ENCODE results near the gene NKD2. TPM values are rescaled to one million over a fixed set of nuclear protein-coding genes. Genes with fewer than 3 reads are reported as not detected.

NKD2 gene
- total and polyA plus RNA-seq, 9 of the 15 experiments (the other 6 are each of a cell fraction or from before 2014, with no cell fraction given), result 0.09 to 0.64 (median 0.27) TPM; not detected in 5

DNA sequence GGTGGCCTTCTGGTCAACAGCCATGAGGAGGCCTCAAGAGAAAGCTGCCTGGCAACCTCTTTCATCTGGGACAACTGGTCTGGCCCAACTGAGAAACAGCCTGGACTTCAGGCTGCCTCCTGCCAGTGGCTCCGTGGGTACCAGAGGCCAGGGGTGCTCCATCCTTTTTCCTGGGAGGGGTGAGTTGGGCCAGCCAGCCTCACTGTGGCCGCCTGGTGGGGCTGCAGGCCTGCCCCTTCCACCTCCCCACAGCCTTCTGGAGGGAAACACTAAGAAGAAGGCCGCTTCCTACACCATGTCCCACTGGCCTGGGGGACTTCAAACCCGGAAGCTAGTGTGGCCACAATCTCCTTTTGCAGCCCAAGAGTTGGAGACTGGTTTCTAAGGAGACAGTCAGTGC lies 13.8 kb upstream of the NKD2 start (continued):
- TF ChIP-seq, protein P1, sequence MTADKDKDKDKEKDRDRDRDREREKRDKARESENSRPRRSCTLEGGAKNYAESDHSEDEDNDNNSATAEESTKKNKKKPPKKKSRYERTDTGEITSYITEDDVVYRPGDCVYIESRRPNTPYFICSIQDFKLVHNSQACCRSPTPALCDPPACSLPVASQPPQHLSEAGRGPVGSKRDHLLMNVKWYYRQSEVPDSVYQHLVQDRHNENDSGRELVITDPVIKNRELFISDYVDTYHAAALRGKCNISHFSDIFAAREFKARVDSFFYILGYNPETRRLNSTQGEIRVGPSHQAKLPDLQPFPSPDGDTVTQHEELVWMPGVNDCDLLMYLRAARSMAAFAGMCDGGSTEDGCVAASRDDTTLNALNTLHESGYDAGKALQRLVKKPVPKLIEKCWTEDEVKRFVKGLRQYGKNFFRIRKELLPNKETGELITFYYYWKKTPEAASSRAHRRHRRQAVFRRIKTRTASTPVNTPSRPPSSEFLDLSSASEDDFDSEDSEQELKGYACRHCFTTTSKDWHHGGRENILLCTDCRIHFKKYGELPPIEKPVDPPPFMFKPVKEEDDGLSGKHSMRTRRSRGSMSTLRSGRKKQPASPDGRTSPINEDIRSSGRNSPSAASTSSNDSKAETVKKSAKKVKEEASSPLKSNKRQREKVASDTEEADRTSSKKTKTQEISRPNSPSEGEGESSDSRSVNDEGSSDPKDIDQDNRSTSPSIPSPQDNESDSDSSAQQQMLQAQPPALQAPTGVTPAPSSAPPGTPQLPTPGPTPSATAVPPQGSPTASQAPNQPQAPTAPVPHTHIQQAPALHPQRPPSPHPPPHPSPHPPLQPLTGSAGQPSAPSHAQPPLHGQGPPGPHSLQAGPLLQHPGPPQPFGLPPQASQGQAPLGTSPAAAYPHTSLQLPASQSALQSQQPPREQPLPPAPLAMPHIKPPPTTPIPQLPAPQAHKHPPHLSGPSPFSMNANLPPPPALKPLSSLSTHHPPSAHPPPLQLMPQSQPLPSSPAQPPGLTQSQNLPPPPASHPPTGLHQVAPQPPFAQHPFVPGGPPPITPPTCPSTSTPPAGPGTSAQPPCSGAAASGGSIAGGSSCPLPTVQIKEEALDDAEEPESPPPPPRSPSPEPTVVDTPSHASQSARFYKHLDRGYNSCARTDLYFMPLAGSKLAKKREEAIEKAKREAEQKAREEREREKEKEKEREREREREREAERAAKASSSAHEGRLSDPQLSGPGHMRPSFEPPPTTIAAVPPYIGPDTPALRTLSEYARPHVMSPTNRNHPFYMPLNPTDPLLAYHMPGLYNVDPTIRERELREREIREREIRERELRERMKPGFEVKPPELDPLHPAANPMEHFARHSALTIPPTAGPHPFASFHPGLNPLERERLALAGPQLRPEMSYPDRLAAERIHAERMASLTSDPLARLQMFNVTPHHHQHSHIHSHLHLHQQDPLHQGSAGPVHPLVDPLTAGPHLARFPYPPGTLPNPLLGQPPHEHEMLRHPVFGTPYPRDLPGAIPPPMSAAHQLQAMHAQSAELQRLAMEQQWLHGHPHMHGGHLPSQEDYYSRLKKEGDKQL (CRISPR knock-in tag; IDR thresholded peaks at IDR 0.05; ENCODE audit: borderline replicate concordance), result no peak
- TF ChIP-seq SIN3A (IDR thresholded peaks at IDR 0.05; ENCODE audit: borderline replicate concordance in 2 of 2, control insufficient read depth in 1 of 2, low read depth in 2 of 2, low read length in 2 of 2), result no peak
- no peak for TF ChIP-seq ZNF764 (CRISPR knock-in tag; IDR thresholded peaks at IDR 0.05; ENCODE audit: low read depth)
- peak; percentile 59 for TF ChIP-seq STAG1 (CRISPR knock-in tag; IDR thresholded peaks at IDR 0.05; ENCODE audit: borderline replicate concordance)
- peak; percentile 14 to 56; a peak in 3 of 4 replicates for TF ChIP-seq RAD21 (CRISPR knock-in tag; conservative IDR thresholded peaks at IDR 0.05 in 1 of 2, IDR thresholded peaks at IDR 0.05 in 1 of 2)
- TF ChIP-seq, protein P2, sequence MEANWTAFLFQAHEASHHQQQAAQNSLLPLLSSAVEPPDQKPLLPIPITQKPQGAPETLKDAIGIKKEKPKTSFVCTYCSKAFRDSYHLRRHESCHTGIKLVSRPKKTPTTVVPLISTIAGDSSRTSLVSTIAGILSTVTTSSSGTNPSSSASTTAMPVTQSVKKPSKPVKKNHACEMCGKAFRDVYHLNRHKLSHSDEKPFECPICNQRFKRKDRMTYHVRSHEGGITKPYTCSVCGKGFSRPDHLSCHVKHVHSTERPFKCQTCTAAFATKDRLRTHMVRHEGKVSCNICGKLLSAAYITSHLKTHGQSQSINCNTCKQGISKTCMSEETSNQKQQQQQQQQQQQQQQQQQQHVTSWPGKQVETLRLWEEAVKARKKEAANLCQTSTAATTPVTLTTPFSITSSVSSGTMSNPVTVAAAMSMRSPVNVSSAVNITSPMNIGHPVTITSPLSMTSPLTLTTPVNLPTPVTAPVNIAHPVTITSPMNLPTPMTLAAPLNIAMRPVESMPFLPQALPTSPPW (CRISPR knock-in tag; IDR thresholded peaks at IDR 0.05), result no peak
- TF ChIP-seq, protein P3, sequence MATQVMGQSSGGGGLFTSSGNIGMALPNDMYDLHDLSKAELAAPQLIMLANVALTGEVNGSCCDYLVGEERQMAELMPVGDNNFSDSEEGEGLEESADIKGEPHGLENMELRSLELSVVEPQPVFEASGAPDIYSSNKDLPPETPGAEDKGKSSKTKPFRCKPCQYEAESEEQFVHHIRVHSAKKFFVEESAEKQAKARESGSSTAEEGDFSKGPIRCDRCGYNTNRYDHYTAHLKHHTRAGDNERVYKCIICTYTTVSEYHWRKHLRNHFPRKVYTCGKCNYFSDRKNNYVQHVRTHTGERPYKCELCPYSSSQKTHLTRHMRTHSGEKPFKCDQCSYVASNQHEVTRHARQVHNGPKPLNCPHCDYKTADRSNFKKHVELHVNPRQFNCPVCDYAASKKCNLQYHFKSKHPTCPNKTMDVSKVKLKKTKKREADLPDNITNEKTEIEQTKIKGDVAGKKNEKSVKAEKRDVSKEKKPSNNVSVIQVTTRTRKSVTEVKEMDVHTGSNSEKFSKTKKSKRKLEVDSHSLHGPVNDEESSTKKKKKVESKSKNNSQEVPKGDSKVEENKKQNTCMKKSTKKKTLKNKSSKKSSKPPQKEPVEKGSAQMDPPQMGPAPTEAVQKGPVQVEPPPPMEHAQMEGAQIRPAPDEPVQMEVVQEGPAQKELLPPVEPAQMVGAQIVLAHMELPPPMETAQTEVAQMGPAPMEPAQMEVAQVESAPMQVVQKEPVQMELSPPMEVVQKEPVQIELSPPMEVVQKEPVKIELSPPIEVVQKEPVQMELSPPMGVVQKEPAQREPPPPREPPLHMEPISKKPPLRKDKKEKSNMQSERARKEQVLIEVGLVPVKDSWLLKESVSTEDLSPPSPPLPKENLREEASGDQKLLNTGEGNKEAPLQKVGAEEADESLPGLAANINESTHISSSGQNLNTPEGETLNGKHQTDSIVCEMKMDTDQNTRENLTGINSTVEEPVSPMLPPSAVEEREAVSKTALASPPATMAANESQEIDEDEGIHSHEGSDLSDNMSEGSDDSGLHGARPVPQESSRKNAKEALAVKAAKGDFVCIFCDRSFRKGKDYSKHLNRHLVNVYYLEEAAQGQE (IDR thresholded peaks at IDR 0.05; ENCODE audit: borderline replicate concordance), result peak; percentile 22; the same call in 1 of the 2 replicates
- TF ChIP-seq, protein P3 (CRISPR knock-in tag; IDR thresholded peaks at IDR 0.05; ENCODE audit: low read depth), result no peak
- no peak for TF ChIP-seq RBM39 (optimal IDR thresholded peaks at IDR 0.05; ENCODE audit: low read depth, low read length)

All from K562 (cell line).